Loucy (cell line): Measurements from ENCODE around the gene NETO2.
A peak's percentile ranks its signal among the peaks of the same experiment; 100 is the strongest.
"Not testable (repeated sequence)": the region's sequence is repeated elsewhere in the genome, so short reads cannot be mapped to it uniquely, and the experiment has no call there.

ENCODE experiments used
- H2AFZ ChIP-seq: fragments of 200-600 bp; sonication (generic); 2 replicates; pipeline ENCODE4 v1.6.0; 2016; ENCODE audit warnings: antibody characterized with exemption, mild to moderate bottlenecking, low read length, moderate library complexity
- H3F3A ChIP-seq: fragments of 200-600 bp; 2 replicates; pipeline ENCODE4 v1.6.0; 2016; ENCODE audit warnings: antibody characterized with exemption, low read depth, mild to moderate bottlenecking
- H3K27me3 ChIP-seq: fragments of 200-600 bp; sonication (generic); 2 replicates; pipeline ENCODE4 v1.6.1; 2014; ENCODE audit warnings: low read length, mild to moderate bottlenecking; ENCODE audit not compliant: insufficient read depth, poor library complexity, severe bottlenecking
- H3K36me3 ChIP-seq: fragments of 200-600 bp; sonication (generic); 2 replicates; pipeline ENCODE4 v1.6.1; 2016; ENCODE audit warnings: low read length; ENCODE audit not compliant: insufficient read depth
- H3K4me1 ChIP-seq: fragments of 200-600 bp; sonication (generic); 2 replicates; pipeline ENCODE4 v1.5.1; 2014; ENCODE audit warnings: low read length, mild to moderate bottlenecking; ENCODE audit not compliant: insufficient read depth, poor library complexity, severe bottlenecking
- H3K4me2 ChIP-seq: fragments of 200-600 bp; sonication (generic); 2 replicates; pipeline ENCODE4 v1.6.0; 2014; ENCODE audit warnings: antibody characterized with exemption, low read length, low read depth, mild to moderate bottlenecking; ENCODE audit not compliant: poor library complexity, severe bottlenecking
- H3K4me3 ChIP-seq: fragments of 200-600 bp; sonication (generic); 2 replicates; pipeline ENCODE4 v1.5.1; 2014; ENCODE audit warnings: low read length, mild to moderate bottlenecking, mixed read lengths; ENCODE audit not compliant: poor library complexity, severe bottlenecking
- H3K79me2 ChIP-seq: fragments of 200-600 bp; sonication (generic); 2 replicates; pipeline ENCODE4 v1.6.1; 2014; ENCODE audit warnings: low read length; ENCODE audit not compliant: insufficient read depth
- H3K9ac ChIP-seq: fragments of 200-600 bp; sonication (generic); 2 replicates; pipeline ENCODE4 v1.6.0; 2014; ENCODE audit warnings: mild to moderate bottlenecking, low read depth, low read length, moderate library complexity; ENCODE audit not compliant: poor library complexity, severe bottlenecking
- H3K9me2 ChIP-seq: fragments of 200-600 bp; sonication (generic); replicated peaks from 2 replicates; pipeline ENCODE4 v1.6.1; 2016; ENCODE audit warnings: low read depth, low read length, mixed read lengths
- H3K9me3 ChIP-seq: fragments of 200-600 bp; sonication (generic); 2 replicates; pipeline ENCODE4 v1.6.1; 2014; ENCODE audit warnings: mild to moderate bottlenecking, antibody characterized with exemption, low read length, low read depth; ENCODE audit not compliant: insufficient read depth
- H4K20me1 ChIP-seq: fragments of 200-600 bp; sonication (generic); 2 replicates; pipeline ENCODE4 v1.6.0; 2014; ENCODE audit warnings: antibody characterized with exemption, low read length, mild to moderate bottlenecking; ENCODE audit not compliant: insufficient read depth, poor library complexity, severe bottlenecking
- CTCF ChIP-seq: fragments of 200-600 bp; sonication (generic); conservative IDR thresholded peaks from 2 replicates; pipeline ENCODE4 v1.5.1; 2014; ENCODE audit warnings: mild to moderate bottlenecking, antibody characterized with exemption, low read length
- EZH2phosphoT487 ChIP-seq: fragments of 200-600 bp; IDR thresholded peaks from 2 replicates; pipeline ENCODE4 v1.6.1; 2018; ENCODE audit warnings: antibody characterized with exemption, mild to moderate bottlenecking, moderate library complexity, borderline replicate concordance

NETO2 gene

GRCh38 chr16:47110939-47111338, 32.8 kb downstream of the NETO2 start:
- Histone ChIP-seq H3K27me3 (no peaks in the 10 kb centered on the region), H4K20me1 (no peaks in the 10 kb centered on the region), H3F3A (no peaks in the 10 kb centered on the region), H3K9me2 (no peaks in the 10 kb centered on the region), H2AFZ (no peak overlapping the region), H3K79me2 (no peaks in the 10 kb centered on the region), H3K36me3 (no peaks in the 10 kb centered on the region), H3K4me2 (no peak overlapping the region), H3K4me3 (no peak overlapping the region), H3K9ac (no peak overlapping the region), H3K9me3 (no peaks in the 10 kb centered on the region), H3K4me1 (no peaks in the 10 kb centered on the region)
- TF ChIP-seq EZH2phosphoT487 (no peak), CTCF (peak; percentile 51)

GRCh38 chr16:47109361-47109760, 34.4 kb downstream of the NETO2 start:
- Histone ChIP-seq H3K9me2 (no peaks in the 10 kb centered on the region), H2AFZ (no peak overlapping the region), H3K9ac (no peak overlapping the region), H4K20me1 (no peaks in the 10 kb centered on the region), H3K4me2 (no peak overlapping the region), H3K36me3 (no peaks in the 10 kb centered on the region), H3K27me3 (no peaks in the 10 kb centered on the region), H3F3A (no peaks in the 10 kb centered on the region), H3K9me3 (no peaks in the 10 kb centered on the region), H3K4me1 (no peaks in the 10 kb centered on the region), H3K4me3 (no peak overlapping the region), H3K79me2 (no peaks in the 10 kb centered on the region)
- TF ChIP-seq EZH2phosphoT487 (no peak), CTCF (no peak)

GRCh38 chr16:47102921-47103320, 40.8 kb downstream of the NETO2 start:
- H3K4me2 ChIP-seq, H3K9me2 ChIP-seq, H3K4me1 ChIP-seq, H3K27me3 ChIP-seq, H3K4me3 ChIP-seq, H3K36me3 ChIP-seq, H2AFZ ChIP-seq, H3K79me2 ChIP-seq, H3K9me3 ChIP-seq, H3K9ac ChIP-seq, H3F3A ChIP-seq, H4K20me1 ChIP-seq: not testable (repeated sequence)

- not testable (repeated sequence) for H3F3A ChIP-seq, H3K4me2 ChIP-seq, H3K4me1 ChIP-seq, H3K4me3 ChIP-seq, H3K36me3 ChIP-seq, H3K9me3 ChIP-seq, H3K9ac ChIP-seq, H3K79me2 ChIP-seq, H3K9me2 ChIP-seq, H3K27me3 ChIP-seq, H2AFZ ChIP-seq, H4K20me1 ChIP-seq
Observed at GRCh38 chr16:47097154-47097553, 46.6 kb downstream of the NETO2 start.
